ENCODE measurements around the gene MRPL16.

Gene MRPL16

GRCh38 chr11:59776210-59777066, 34.1 kb downstream of the MRPL16 start:
- peak; percentile 65 for DNase-seq (ENCODE audit: low read depth)

GRCh38 chr11:59773083-59773440, 37.5 kb downstream of the MRPL16 start:
- no peak for TF ChIP-seq CTCF (IDR thresholded peaks at IDR 0.05; ENCODE audit: low read length, missing control alignments)
- no peak overlapping the region for H3K4me3 ChIP-seq (replicated peaks; ENCODE audit: low read depth, low read length)
- DNase-seq (ENCODE audit: low read depth), result no peak

More at GRCh38 chr11:59776210-59777066, 34.1 kb downstream of the MRPL16 start:
- no peak for TF ChIP-seq CTCF (IDR thresholded peaks at IDR 0.05; ENCODE audit: low read length, missing control alignments)
- H3K4me3 ChIP-seq (replicated peaks; ENCODE audit: low read depth, low read length), result no peak overlapping the region

GRCh38 chr11:59771605-59772004, 39.0 kb downstream of the MRPL16 start:
- DNase-seq (ENCODE audit: low read depth), result no peak
- TF ChIP-seq CTCF (IDR thresholded peaks at IDR 0.05; ENCODE audit: low read length, missing control alignments), result no peak

GRCh38 chr11:59770869-59771268, 39.7 kb downstream of the MRPL16 start:
- TF ChIP-seq CTCF (IDR thresholded peaks at IDR 0.05; ENCODE audit: low read length, missing control alignments), result no peak
- DNase-seq (ENCODE audit: low read depth), result no peak
- no peak overlapping the region for H3K4me3 ChIP-seq (replicated peaks; ENCODE audit: low read depth, low read length)

More at GRCh38 chr11:59771605-59772004, 39.0 kb downstream of the MRPL16 start:
- no peak overlapping the region for H3K4me3 ChIP-seq (replicated peaks; ENCODE audit: low read depth, low read length)

- H3K4me3 ChIP-seq (replicated peaks; ENCODE audit: low read depth, low read length), result no peak overlapping the region
- no peak for DNase-seq (ENCODE audit: low read depth)
- no peak for TF ChIP-seq CTCF (IDR thresholded peaks at IDR 0.05; ENCODE audit: low read length, missing control alignments)
Measured at GRCh38 chr11:59770319-59770718, 40.3 kb downstream of the MRPL16 start.

GRCh38 chr11:59769828-59770227, 40.8 kb downstream of the MRPL16 start:
- H3K4me3 ChIP-seq (replicated peaks; ENCODE audit: low read depth, low read length), result no peak overlapping the region
- TF ChIP-seq CTCF (IDR thresholded peaks at IDR 0.05; ENCODE audit: low read length, missing control alignments), result no peak
- no peak for DNase-seq (ENCODE audit: low read depth)

GRCh38 chr11:59769111-59769510, 41.5 kb downstream of the MRPL16 start:
- peak; percentile 11 for DNase-seq (ENCODE audit: low read depth)
- no peak for TF ChIP-seq CTCF (IDR thresholded peaks at IDR 0.05; ENCODE audit: low read length, missing control alignments)
- no peak overlapping the region for H3K4me3 ChIP-seq (replicated peaks; ENCODE audit: low read depth, low read length)

Data from fibroblast of pulmonary artery (primary cell).